HG03095 (cell line): Measurements from ENCODE around the gene TRPV6.

Experiments
- ATAC-seq: cut with Tn5 transposase; IDR thresholded peaks from one replicate; pipeline ENCODE4 v1.9.1; 2021; ENCODE audit warnings: moderate library complexity; ENCODE audit not compliant: unreplicated experiment

TRPV6 gene

GRCh38 chr7:142870147-142870559 is 15.4 kb downstream of the TRPV6 start:
- no peak for ATAC-seq

GRCh38 chr7:142869434-142869833 is 16.1 kb downstream of the TRPV6 start:
- ATAC-seq, result no peak

GRCh38 chr7:142868986-142869415 is 16.5 kb downstream of the TRPV6 start:
- no peak for ATAC-seq

DNA sequence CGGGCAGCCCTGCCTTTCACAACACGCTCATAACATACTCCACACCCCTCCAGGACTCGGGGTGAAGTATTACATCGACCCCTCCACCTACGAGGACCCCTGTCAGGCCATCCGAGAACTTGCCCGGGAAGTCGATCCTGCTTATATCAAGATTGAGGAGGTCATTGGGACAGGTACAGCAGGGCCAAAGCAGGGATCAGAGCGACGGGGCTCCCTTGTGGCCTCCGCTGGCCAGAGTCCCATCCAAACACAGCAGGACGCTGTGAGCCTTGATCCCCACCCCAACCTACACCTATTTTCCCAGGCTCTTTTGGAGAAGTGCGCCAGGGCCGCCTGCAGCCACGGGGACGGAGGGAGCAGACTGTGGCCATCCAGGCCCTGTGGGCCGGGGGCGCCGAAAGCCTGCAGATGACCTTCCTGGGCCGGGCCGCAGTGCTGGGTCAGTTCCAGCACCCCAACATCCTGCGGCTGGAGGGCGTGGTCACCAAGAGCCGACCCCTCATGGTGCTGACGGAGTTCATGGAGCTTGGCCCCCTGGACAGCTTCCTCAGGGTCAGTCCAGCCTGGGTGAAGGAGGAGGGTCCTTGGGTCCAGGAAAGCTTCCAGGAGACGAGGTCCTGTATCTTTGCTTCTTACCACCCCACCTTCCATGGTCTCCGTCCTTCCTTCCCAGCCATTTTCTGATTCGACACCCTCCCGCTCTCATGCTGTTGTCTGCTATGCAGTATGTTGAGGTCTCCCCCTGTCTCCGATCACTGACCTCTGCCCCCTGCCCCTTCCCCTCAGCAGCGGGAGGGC is 17.2 kb downstream of the TRPV6 start:
- no peak for ATAC-seq

- no peak for ATAC-seq
Measured at GRCh38 chr7:142867398-142868187, 18.0 kb downstream of the TRPV6 start.

DNA sequence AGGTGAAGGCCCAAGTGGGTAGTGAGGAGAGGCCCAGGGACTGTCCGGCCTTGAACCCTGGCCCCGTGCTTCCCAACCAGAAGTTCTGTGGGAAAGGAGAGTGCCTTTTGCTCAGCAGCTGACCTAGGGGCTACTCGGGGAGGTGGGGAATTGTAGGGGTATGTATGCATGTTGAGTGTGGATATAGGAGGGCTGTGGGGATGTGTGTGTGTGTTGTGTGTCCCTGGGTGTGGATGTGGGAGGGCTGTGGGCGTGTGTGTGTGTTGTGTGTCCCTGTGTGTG is 18.5 kb downstream of the TRPV6 start:
- no peak for ATAC-seq

DNA sequence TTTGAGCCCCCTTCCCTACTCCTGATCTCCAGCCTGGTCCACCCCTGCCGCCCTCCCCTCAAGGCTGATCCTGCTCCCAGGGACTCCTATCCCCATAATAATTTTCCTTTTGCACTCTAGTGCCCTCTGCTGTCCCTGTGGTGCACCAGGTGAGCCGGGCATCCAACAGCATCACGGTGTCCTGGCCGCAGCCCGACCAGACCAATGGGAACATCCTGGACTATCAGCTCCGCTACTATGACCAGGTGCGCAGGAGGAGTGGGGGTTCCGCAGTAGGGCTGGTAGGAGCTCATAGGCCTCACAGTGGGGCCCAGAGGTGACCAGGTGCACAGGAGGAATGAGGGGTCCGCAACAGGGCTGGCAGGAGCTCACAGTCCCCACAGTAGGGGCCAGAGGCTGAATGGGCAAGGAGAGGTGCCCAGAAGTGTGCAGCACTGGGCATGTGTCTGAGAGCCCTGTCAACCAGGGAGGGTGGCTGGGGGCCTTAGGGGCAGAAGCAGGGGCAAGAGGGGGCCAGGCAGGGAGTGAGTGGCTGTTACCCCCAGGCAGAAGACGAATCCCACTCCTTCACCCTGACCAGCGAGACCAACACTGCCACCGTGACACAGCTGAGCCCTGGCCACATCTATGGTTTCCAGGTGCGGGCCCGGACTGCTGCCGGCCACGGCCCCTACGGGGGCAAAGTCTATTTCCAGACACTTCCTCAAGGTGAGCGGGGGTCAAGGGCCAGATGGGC is 19.0 kb downstream of the TRPV6 start:
- no peak for ATAC-seq

DNA sequence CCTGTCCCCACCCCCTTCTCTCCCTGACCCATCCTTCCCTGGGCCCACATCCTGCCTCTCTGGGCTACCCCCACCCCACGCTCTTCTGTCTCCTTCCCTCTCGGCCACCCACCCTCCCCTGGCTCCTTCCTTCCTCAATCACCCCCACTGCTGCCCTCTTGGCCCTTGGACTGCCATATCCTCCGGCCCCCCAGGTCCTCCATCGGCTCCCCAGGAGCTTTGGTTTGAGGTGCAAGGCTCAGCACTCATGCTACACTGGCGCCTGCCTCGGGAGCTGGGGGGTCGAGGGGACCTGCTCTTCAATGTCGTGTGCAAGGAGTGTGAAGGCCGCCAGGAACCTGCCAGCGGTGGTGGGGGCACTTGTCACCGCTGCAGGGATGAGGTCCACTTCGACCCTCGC is 19.8 kb downstream of the TRPV6 start:
- ATAC-seq, result no peak

GRCh38 chr7:142864980-142865747 is 20.4 kb downstream of the TRPV6 start:
- no peak for ATAC-seq

- no peak for ATAC-seq
Measured at GRCh38 chr7:142863891-142864685, 21.5 kb downstream of the TRPV6 start.

DNA sequence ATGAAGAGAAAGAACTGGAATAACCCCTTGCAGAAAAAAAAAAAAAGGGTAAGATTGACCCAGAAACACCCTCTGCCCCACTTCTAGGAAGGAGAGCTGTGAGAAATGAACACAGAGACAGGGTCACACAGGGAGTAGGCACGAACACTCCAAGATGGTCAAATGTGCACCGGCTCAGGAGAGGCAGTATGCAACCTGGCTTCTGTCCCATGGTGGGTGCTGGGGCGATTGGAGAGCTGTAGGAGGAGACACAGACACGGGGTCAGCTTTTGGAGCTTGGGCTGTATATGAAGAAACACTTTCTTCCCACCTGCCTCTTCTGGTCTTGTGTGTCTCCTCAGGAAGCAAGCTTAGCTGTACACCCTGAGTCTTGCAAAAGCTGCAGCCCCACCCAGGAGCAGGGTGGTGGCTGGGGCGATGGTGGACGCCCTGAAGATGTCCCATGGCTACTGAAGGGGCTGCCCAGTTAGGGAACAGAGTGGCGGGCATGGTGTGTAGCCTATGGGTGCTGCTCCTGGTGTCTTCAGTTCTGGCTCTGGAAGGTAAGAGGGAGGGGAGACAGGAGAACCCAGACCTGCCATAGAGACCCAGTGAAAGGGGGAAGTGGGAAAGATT is 22.7 kb downstream of the TRPV6 start:
- ATAC-seq, result no peak

DNA sequence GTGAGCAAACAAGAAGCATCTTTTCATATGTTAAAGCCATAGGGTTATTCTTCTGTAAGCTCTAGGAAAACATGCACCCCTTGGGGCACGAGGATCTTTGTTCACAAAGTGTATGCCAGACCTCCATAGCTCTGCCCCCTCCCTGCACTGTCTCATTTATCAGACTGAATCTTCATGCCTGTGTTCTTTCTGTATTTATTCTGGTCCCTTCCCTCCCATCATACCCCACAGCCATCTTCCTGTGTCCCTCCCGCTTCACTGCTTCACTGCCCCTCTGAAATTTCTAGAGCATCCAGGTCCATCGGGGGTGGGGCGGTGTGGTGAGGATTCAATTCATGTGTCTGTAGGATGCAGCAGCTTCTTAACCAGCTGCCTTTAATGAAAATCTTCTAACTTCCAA is 23.2 kb downstream of the TRPV6 start:
- ATAC-seq, result no peak

- ATAC-seq, result no peak
Measured at GRCh38 chr7:142860968-142861367, 24.6 kb downstream of the TRPV6 start.

DNA sequence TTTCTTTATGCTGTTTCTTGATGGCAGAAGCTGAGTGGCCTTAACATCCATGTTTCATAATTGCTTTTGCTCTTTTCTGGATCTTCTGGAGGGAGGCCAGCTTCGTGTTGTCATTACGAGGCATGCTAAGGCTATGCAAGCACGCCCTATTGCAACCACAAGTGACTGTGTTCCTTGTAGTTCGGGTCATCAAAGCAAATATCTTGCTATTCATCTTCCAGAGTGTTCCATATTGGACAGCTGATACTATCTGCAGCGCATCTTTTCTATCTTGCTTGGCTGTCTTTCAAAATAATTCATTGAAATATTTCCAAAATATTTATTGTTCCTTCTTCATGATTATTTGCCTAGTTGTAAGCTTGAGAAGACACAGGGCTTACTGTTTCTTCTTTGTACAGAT is 25.7 kb downstream of the TRPV6 start:
- no peak for ATAC-seq

DNA sequence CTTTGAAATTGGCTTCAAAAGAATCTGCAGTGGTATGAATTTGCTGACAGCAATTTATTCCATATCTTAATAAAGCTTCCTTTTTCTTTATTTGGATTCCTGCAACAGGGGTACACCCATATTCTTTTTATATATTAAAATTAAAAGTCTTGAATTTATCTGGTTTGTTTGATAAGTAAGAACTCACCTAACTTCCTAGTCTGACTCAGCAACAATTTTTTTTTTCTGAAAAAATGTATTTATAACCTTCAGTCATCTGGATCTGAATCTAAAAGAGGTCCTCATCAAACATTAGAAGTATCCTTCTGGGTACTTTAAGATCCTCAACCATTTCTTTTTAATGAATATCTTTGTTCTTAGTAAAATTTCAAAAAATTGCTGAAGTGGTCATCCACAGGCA is 26.1 kb downstream of the TRPV6 start:
- ATAC-seq, result no peak

DNA sequence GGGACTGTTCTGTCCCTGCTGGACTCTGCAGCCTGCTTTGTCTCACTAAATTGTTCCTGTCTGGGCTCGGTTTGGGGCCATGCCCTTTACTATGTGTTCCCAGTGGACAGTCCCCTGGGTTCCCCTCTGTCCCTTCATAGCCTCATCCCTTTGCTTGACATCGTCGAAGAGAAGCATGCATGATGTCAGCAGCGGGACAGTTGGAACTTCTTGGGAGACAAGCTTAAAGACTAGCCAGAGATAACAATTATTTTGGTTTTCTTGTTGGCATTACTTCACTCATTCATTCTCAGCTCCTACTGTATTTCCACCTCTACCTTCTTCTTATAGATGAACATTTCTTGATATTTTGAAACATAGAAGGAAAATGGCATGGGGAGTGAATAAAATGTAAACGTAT is 27.9 kb downstream of the TRPV6 start:
- ATAC-seq, result no peak

DNA sequence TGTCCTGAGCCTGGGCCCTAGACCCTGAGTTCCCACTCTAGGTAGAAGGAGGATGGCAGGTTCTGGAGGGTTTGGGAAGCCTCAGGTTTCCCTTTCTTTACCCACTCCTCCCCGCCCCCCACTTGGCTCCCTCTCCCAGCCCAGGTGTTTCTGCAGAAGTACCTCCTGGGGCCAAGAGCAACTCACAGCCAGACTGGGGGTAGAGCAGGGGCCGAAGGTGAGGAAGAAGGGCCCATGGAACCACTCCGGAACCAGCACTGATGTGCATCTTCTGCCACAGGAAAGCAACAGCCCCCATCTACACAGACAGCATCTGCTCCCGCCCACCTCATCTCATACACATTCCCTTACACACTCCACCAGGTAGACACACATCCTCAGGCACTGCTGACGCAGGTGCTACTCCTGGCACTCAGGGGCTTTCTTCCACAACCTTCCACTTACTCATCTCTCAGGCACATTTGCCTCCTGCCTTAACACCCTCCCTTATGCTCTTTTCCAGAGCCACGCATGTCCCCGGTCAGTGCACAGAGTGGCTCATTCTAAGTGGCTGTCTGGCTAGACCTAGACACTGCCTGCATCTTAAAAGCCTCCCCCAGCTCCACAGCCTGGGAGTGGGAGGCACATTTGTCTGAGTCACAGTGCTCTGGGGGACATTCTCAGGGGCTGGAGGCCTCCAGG is 28.8 kb downstream of the TRPV6 start:
- ATAC-seq, result no peak

- no peak for ATAC-seq
Measured at GRCh38 chr7:142855756-142856564, 29.6 kb downstream of the TRPV6 start.
